Midbrain (tissue), 1 donor: ENCODE measurements around the gene MKNK1.

Source experiments
- DNase-seq: peaks from one replicate; lab custom pipeline; 2025; lab: John Stamatoyannopoulos, UW

The MKNK1 gene

GRCh38 chr1:46596036-46596435 is 8.0 kb downstream of the MKNK1 start:
- no peak for DNase-seq

GRCh38 chr1:46595127-46595526 is 8.9 kb downstream of the MKNK1 start:
- no peak for DNase-seq

GRCh38 chr1:46594063-46594462 is 10.0 kb downstream of the MKNK1 start:
- DNase-seq: no peak

- DNase-seq: no peak
Observed at GRCh38 chr1:46592823-46593222, 11.2 kb downstream of the MKNK1 start.

GRCh38 chr1:46589529-46589928 is 14.5 kb downstream of the MKNK1 start:
- no peak for DNase-seq

- peak; percentile 21 for DNase-seq
Observed at GRCh38 chr1:46587069-46587468, 17.0 kb downstream of the MKNK1 start.

- DNase-seq: no peak
Observed at GRCh38 chr1:46585312-46585938, 18.6 kb downstream of the MKNK1 start.

GRCh38 chr1:46583494-46583893 is 20.6 kb downstream of the MKNK1 start:
- DNase-seq: no peak

- DNase-seq: no peak
Observed at GRCh38 chr1:46582972-46583371, 21.1 kb downstream of the MKNK1 start.

DNA sequence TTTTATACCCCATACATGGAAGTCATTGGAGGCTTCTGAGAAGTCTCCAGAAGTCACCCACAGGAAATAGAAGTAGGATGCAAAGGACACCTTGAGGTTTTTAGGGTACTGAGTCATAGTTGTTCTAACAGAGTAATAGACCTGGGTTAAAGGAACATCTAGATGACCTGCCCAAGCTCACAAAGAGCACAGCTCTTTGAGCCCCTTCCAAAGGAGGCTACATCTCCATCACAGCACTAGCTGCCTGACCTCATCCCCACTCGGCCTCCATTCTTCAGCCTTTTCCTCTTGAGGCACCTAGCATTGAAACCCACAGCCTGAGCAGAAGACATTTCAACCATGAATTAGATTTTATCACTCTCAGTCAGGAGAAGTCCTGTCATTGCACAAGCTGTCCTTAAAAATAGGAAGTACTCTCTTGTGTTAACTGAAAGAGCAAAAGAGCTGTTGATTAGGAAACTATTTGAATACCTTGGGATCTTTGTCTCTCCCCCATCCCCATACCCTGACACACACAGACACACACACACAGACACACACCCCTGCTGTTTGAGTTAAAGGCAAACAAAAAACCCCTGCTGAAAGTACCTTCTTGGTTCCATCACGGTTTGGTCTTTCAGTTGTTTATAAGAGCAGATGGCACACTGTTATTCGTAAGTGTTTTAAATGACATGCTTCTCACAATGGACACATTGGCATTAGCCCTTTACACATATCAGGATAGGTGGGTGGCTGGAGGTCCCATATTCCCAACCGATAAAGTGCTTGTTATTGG is 22.2 kb downstream of the MKNK1 start:
- DNase-seq: no peak

GRCh38 chr1:46580140-46580903 is 23.7 kb downstream of the MKNK1 start:
- no peak for DNase-seq

- DNase-seq: no peak
Observed at GRCh38 chr1:46577671-46578070, 26.4 kb downstream of the MKNK1 start.

- no peak for DNase-seq
Observed at GRCh38 chr1:46576596-46576995, 27.5 kb downstream of the MKNK1 start.

GRCh38 chr1:46575778-46576177 is 28.3 kb downstream of the MKNK1 start:
- DNase-seq: no peak

DNA sequence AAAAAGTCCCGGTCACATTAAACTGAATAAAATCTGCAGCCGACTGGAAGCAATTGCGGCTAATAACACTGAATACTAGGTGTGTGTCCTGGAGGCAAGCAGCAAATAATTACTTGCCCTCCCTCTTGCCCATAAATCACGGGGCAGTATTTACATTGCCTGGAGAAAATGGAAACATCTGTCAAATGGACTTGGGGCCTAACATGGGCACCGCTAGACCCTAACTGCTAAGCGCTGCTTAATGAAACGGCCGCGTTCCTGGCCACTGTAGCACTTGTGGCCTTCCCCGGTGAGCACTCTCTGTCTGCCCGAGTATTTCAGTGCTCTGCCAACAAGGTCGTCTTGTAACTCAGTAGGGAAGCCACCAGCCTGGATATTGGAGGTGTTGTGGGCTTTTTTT is 28.8 kb downstream of the MKNK1 start:
- no peak for DNase-seq

DNA sequence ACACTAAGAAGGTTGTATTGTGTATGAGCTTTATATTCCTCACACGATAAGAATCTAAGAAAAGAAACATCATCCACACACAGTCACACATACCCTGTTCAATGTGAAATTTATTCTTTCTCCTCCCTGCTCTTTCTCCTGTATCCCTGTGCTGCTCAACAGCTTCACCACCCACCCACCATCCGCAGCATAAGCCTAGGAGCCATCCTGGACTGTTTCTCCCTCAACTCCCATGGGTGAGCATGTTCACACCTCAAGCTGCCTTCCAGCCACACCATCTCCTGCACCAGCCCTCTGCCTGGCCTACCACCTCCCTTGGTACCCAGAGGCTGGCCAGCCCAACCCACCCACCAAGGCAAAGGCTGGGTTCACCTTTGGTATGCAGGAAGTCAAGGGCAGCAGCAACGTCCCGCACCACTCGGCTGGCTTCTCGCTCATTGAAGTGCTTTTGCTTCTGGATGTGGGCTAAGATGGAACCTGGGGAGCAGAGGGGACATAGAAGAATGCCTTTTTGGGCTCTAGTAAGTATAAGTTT is 32.3 kb downstream of the MKNK1 start:
- no peak for DNase-seq

GRCh38 chr1:46569884-46570725 is 34.0 kb downstream of the MKNK1 start:
- DNase-seq: no peak

GRCh38 chr1:46569116-46569515 is 35.0 kb downstream of the MKNK1 start:
- DNase-seq: no peak

GRCh38 chr1:46568461-46568891 is 35.6 kb downstream of the MKNK1 start:
- no peak for DNase-seq

- no peak for DNase-seq
Observed at GRCh38 chr1:46563341-46563740, 40.7 kb downstream of the MKNK1 start.

GRCh38 chr1:46562498-46562897 is 41.6 kb downstream of the MKNK1 start:
- no peak for DNase-seq

GRCh38 chr1:46558966-46559365 is 45.1 kb downstream of the MKNK1 start:
- DNase-seq: no peak
